ENCODE data around the gene TIPRL.
"Not testable (repeated sequence)": the region's sequence is repeated elsewhere in the genome, so short reads cannot be mapped to it uniquely, and the experiment has no call there.

Gene TIPRL

DNA sequence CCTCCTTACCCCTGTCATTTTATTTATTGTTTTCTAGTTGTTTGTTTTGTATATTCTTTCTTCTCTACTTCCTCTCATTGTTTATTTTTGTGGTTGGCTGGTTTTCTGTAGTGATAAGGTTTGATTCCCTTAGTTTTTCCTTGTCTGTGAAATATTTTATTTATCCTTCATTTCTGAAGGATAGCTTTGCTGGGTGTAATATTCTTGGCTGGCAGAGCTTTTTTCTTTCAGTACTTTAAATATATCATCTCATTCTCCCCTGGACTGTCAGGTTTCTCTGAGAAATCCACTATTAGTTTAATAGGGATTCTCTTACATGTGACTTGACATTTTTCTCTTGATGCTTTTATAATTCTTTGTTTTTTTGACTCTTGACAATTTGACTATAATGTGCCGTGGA lies 18.8 kb upstream of the TIPRL start:
- no peak for DNase-seq

DNA sequence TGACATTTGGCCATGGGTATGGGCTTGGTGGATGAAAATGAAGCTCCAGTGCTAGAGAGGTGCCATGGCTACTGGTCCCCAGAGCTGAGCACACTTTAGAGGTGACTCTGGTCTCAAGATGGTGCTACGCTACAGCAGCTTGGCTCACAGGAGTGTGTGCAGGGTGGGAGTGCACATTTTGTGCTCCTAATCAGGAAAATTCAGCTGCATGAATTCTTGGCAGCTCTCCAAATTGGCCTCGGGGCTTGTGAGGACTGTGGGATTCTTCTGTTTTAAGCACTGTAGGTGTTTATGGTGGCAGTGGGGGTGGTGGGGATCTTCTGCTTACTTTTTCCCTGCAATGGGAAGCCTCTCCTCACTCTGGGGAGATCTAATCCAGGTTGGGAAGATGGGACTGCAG lies 17.3 kb upstream of the TIPRL start:
- no peak for DNase-seq

DNA sequence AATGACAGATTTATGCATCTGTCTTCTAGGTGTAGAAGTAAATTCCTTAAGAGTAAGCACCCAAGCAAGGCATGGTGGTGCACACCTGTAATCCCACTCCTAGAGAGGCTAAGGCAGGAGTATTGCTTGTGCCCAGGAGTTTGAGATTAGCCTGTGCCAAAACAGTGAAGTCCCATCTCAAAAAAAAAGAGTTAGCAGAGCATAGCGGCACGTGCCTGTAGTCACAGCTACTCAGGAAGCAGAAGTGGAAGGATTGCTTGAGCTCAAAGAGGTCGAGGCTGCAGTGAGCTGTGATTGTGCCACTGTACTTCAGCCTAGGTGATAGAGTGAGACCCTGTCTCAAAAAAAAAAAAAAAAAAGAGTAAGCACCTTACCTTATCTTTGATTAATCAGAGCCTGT lies 15.1 kb upstream of the TIPRL start:
- DNase-seq: no peak

DNA sequence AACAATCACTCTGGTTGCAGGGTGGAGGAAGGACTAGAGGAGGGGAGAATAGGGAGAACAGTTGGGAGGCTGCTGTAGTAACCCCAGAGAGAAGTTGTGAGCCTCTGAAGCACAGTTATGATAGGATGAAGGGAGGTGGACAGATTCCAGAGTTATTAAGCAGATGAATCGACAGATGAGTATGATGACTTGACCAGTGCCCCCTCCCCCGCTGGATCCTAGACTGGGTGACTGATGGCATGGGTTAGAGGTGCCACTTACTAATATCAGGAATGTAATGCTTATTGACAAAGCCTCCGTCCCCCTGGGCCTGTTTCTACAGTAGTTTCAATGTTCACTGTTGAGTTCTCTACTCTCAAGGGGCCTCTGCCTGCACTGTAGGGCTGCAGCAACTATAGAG lies 14.0 kb upstream of the TIPRL start:
- DNase-seq: no peak

DNA sequence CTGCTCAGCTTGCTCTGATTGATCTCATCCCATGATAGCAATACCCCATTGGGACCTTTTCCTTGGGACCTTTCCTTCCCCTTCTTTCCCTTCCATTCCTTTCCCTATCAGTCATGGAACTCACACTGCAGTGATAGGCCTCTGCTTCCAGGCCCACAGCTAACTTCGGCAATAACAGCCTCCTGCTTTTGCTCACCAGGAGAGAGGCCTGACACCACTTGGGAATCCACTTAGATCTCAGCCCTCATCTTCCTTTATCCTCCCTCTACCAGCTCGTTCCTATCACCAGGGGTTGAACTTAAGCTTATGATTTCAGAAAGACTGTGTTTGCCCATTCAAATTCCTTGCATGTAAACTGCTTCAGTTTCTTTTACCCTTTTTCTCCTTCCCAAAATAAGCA lies 11.0 kb upstream of the TIPRL start:
- DNase-seq: no peak

DNA sequence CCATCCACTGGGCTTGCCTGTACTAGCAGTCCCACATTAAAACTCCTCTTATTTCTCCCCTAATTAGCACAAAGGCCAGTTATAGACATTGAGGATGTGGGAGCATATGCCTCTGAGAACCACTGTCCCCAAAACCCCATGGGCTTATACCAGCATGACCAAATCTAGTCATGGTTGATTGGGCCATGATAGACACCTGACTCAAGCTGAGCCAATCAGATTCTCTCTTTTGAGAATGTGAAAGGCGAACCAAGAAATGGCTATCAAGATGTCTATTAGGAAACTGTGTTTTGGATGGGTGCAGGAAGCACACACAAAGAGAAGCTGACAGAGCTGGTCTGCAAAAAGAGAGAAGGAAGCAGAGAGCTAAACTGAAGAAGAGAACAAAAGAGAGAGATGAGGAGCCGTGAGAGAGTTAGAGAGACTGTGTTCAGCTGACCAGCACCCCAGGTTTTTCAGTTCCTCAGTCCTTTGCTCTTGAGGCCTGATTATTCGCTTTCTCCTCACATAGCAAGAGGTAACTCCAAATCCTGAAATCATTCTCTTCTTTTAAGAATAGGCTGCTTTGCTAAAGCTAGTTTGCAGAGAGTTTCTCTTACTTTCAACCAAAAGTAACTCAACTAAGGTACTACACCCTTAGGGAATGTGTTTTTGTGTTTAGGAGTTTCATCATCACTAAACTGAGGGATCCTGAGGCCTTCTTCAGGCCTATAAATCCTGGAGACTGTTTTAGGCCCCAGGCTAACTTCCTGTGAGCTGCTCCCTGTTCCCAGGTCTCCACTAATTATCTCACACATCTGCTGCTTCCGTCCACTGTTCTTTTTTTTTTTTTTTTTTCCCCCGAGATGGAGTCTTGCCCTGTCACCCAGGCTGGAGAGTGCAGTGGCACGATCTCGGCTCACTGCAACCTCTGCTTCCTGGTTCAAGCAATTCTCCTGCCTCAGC lies 7.9 kb upstream of the TIPRL start:
- no peak for DNase-seq

DNA sequence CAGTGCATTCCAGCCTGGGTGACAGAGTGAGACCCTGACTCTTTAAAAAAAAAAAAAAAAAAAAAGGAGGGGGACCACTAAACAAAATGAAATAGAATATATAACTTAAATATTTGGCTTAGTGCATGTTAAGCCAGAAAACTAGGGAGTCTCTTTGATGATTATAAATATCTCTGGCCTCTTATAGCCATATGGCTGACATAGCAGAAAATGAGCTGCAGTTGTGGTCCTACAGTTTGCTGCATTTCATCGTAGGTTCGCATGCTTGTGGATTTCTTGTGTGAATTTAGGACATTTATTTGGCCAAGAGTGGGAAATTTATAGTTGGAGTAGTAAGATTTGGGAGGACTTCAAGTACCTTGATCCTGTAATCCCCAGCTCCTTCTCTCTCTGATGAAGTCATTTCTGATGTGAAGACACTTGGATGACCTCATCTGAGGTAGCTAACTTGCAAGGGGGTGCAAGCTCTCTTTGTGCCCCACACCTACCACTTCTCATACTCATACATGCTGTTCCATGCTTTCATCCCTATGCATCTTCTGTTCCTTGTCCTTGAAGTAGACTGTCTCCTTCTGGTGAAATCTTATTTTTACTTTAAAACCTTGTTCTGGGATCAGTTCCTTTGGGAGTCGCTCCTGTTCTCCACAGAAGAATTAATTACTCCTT lies 6.4 kb upstream of the TIPRL start:
- DNase-seq: no peak

DNA sequence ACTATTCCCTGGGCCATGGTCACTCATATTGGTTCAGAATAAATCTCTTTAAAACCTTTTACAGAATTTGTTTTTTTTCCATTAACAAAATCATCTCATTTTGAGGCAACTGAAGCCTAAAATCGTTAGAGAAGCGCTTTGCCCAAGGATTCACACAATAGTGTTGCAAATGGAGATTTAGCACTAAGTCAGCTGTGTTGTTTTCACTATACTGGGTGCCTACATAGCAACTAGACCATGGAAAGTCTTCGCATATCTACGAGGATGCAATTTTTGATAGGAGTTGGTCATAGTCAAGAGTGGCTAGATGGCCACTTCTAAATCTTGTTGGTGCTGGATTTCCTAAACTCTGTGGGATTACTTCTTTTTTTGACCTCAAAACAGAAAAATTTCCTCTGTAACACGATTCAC lies 530 bp upstream of the TIPRL start:
- no peak for DNase-seq

DNA sequence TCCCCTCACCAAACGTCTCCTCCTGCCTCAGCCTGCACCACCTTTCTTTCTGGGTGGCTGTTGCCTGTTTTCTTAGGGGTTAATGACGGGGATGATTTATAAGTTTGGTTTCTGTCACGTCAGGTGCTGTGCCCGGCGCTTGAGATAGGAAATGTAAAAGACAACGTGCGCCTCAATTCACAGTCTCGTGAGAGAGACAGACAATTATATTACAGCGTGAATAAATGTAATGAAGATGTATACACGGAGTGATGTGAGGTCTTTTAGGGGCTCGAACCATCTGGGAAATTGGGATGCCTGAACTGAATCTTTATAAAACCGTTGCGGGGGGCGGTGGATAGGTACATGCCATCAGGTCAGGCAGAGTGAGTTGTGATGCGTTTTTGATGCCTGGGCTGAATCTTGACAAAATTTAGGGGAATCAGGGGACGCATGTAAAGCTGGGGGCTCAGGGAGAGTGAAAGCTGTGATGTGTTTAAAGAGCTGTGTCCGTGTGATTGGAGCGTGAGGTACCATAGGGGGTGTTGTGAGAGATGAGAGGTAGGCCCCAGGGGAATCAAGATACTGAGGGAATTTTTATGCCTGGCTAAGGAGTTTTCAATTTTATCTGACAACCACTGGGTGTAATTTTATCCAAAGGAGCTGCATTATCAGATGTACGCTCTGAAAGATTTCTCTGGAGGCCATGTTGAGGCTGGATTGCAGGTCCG lies 831 bp downstream of the TIPRL start:
- DNase-seq: no peak

DNA sequence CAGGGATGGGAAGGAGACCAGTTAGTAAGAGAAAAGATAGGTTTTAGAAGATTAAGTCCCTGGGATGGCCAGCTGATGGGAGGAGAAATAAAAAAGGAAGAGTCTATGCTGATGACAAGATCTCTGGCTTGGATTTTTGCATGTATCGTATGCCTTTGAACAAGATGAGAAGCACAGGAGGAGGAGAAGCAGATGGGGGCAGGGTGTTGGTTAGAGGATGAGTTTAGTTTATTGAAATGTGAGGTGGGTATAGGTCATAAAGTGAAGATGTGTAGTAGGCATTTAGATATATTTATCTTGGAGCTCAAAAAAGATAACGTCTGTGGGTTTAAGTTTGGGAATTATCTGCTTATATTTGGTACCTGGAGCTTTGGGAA lies 1.4 kb downstream of the TIPRL start:
- no peak for DNase-seq

DNA sequence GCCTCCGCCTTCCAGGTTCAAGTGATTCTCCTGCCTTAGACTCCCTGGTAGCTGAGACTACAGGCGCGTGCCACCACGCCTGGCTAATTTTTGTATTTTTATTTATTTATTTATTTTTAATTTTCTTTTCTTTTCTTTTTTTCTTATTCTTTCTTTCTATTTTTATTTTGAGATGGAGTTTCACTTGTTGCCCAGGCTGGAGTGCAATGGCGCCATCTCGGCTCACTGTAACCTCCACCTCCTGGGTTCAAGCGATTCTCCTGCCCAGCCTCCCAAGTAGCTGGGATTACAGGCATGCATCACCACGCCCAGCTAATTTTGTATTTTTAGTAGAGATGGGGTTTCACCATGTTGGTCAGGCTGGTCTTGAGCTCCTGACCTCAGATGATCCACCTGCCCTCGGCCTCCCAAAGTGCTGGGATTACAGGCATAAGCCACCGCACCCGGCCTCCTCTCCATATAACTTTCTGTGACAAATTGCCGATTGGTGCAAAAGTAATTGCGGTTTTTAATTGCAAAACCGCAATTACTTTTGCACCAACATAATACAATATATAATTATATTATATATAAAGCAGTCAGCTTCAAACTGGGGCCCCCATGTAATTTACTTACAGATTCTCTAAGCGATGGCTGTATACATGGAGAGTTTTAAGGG lies 2.4 kb downstream of the TIPRL start:
- DNase-seq: not testable (repeated sequence)

DNA sequence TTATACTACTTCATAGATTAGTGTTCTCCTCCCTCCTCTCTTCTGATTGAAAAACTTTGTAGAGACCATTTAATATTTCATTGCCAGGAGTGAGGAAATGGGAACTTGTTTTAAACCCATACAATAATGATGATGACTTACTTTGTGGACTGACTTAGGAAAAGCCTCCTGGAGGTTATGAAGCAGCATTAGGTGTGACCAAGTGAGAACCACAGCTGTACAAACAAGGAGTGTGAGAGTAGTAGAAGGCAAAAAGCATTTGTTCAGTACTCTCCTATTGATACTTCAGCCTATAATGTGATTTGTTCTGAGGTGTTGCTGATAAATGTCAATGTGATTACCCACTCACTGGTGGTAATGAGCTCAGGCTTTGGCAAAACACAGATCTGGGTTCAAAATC lies 8.4 kb downstream of the TIPRL start:
- no peak for DNase-seq

DNA sequence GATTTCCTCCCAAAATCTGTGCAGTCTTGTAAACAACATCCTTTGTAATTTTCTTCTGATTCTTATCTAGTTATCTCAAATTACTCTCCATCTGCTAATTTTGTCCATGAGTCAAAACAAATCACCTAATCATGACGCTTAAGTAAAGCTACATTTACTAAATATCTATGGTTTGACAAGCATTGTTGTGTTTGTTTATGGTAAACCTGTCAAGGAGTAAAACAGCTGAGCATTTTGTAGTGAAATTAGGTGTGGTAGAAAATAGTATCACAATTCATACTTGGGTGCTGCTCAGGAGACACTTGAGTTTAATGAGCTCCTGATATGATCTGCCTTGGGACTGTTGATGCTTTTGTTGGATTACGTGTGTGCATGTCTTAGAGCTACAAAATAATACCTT lies 11.6 kb downstream of the TIPRL start:
- DNase-seq: no peak

DNA sequence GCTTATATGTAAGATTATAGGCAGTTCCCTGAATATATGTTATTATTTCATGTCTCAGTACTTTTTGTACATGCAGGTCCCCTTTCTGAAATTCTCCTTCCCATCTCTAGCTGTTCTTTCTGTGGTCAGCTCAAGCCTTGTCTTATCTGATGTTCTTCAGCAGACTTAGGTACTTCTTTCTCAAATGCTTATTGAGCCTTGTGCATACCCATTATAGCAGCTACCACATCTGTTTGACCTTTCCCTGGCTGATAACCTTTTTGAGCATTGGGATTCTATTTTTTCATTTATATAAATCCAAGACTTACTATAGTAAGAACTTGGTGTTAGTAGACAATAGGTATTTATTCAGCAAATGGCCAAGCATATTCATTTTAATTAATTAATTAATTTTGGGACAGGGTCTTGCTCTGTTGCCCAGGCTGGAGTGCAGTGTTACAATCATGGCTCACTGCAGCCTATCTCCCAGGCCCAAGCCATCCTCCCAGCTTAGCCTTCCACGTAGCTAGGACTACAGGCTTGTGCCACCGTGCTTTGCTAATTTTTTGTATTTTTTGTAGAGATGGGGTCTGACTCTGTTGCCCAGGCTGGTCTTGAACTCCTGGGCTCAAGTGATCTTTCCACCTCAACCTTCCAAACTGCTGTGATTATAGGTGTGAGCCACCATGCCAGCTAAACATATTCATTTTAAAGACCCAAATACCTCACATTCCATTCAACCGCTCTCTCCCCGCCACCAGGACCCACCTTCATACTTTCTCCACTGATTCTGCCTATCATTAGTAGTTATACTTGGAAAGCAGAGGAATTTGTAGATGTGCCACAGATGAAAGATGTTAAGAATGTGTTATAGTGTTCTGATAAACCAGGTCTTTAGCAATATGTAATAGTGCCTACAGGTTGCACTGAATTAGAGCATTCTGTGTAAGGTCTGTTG lies 16.7 kb downstream of the TIPRL start:
- DNase-seq: no peak

DNA sequence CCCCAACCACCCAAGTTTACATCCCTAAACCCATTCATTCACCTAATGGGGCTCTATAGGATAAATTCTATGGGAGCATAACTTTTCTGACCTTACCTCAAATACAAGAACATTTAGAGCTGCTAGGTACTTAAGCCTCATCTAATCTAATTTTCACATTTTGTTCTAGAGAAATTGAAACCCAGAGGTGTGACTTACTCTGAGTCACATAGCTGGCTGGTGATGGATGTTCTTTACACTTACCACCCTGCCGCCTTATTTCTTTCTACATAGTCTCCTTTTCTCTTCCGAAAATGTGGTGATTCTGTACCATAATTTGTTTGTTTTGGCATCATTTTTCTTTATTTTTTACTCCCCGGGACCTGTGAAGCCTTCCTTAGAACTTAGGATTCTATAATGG lies 20.3 kb downstream of the TIPRL start:
- no peak for DNase-seq

DNA sequence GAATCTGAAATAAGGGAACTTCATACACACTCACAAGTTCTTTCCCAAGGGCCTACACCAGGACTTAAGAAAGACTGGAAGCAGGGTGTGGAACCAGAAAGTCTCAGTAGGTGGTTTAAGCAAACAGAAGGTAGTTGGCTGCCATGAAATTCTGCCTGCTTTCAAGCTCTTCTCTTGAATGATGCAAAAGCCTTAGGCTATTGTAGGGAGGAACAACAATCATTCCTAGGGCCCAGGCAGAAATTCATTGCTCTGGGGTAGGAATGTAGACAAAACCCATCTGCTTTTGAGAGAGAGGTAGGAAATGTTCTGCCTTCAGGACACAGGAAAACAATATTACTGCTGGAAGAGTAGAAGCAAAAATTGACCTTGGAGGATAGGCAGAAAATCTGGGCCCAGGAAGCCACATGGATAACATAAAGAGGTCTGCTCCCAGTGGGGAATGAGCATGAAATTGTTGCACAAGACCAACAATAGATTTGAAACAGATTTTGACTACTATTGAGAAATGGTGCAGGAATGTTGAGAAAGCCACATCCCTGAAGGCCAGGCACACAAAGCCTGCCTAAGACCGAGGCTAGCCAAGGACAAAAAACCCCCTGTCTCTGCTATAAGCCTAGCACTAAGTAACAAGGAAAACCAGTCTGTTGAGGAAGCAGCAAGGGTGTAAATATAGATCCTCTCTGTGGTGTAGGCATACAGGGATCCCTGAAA lies 24.3 kb downstream of the TIPRL start:
- no peak for DNase-seq

DNA sequence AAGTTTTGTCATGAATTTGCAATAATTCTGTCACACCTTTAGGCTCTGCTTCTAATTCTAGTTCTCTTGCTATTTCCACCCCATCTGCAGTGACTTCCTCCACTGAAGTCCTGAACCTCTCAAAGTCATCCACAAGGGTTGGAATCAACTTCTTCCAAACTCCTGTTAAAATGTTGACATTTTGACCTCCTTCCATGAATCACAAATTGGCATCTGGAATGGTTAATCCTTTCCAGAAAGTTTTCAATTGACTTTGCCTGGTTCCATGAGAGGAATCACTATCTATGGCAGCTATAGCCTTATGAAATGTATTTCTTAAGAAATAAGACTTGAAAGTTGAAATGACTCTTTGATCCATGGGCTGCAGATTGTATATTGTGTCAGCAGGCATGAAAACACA lies 27.3 kb downstream of the TIPRL start:
- DNase-seq: no peak

DNA sequence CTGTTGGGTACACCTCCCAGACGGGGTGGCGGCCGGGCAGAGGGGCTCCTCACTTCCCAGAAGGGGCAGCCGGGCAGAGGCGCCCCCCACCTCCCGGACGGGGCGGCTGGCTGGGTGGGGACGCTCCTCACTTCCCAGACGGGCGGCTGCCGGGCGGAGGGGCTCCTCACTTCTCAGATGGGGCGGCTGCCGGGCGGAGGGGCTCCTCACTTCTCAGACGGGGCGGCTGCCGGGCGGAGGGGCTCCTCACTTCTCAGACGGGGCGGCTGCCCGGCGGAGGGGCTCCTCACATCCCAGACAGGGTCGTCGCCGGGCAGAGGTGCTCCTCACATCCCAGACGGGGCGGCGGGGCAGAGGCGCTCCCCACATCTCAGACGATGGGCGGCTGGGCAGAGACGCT lies 28.9 kb downstream of the TIPRL start:
- DNase-seq: not testable (repeated sequence)

DNA sequence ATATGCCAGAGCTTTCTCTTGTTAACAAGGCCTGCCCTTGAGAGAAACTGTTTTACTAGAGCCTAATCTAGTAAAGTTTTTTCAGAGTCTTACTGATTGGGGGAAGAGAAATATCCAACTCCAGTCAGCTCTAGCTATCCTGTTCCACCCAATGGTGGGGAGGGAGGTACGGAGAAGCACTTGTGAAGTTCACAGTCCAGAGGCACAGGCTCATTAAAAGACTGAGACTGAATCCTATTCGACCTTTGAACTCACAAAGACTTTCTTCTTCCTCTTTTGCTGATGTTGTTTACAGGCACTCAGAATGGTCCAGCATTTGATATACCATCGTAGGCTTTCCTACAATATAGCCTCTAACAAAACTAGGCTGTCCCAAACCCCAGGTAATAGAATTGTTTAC lies 31.6 kb downstream of the TIPRL start:
- no peak for DNase-seq

DNA sequence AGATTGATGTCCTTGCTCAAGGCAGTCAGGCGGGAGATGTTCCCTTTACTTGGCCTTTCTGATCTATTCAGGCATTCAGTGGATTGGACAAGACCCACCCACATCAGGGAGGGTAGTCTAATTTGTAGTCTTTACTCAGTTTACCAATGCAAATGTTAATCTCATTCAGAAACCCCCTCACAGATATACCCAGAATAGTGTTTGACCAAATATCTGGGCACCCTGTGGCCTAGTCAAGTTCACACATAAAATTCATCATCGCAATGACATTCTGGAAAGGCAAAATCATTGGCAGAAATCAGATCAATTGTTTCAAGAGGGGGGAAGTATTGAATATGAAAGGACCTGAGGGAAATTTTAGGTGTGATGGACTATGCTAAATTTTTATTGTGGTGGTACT lies 34.6 kb downstream of the TIPRL start:
- no peak for DNase-seq

DNA sequence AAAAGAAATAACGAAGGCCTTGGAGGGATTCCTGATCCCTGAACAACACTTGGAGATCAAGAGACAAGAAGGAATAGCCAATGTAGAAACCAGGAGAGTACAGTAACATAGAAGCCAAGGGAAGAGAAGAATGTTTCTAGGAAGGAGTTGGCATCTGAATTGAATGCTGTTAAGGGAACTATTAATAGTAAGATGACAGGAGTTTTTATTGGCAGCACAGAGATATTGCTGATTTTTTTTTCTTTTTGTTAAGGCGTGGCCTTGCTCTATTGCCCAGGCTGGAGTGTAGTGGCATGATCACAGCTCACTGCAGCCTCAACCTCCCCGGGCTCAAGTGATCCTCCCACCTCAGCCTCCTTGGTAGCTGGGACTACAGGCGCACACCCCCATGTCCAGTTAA lies 37.4 kb downstream of the TIPRL start:
- DNase-seq: no peak

All from central memory CD4-positive, alpha-beta T cell (primary cell).